Adrenal gland (tissue), 12 donors: ENCODE measurements around the gene ASB18. TPM values are rescaled to one million over a fixed set of nuclear protein-coding genes. Genes with fewer than 3 reads are reported as not detected.

Experiments used
- DNase-seq, 7 donors: peaks; one replicate each; pipeline ENCODE4 v3.0.0-alpha.2; 2019 to 2020
- H3K27ac ChIP-seq, 5 donors: fragments of 200-600 bp; sonication (generic) in 4 of 5; 1 replicate in 3 of 5; 2 replicates in 2 of 5; pipeline versions ENCODE4 v1.5.1 to v1.8.0; 2016 to 2020; ENCODE audit warnings: mild to moderate bottlenecking in 1 of 5
- H3K27me3 ChIP-seq: fragments of 200-600 bp; 2 replicates; pipeline ENCODE4 v1.8.0; 2021
- H3K36me3 ChIP-seq, 2 donors: fragments of 200-600 bp; replicated peaks in 1 of 2; 1 replicate in 1 of 2; 2 replicates in 1 of 2; pipeline versions ENCODE4 v1.5.1 to v1.8.0; 2018 to 2022
- H3K4me1 ChIP-seq, 2 donors: fragments of 200-600 bp; replicated peaks in 1 of 2; 1 replicate in 1 of 2; 2 replicates in 1 of 2; pipeline versions ENCODE4 v1.5.1 to v1.8.0; 2018 to 2021
- H3K4me3 ChIP-seq, 4 donors: fragments of 200-600 bp; sonication (generic) in 3 of 4; one replicate each; pipeline ENCODE4 v1.5.1; 2016 to 2018
- H3K9me3 ChIP-seq, 3 donors: fragments of 200-600 bp; sonication (generic) in 1 of 3; replicated peaks in 1 of 3; 1 replicate in 2 of 3; 2 replicates in 1 of 3; pipeline versions ENCODE4 v1.5.1 to v1.8.0; 2016 to 2021
- POLR2A ChIP-seq, 2 donors: fragments of 450-650 bp; IDR thresholded peaks; one replicate each; pipeline ENCODE4 v1.6.1; 2017; ENCODE audit warnings: antibody characterized with exemption in 2 of 2, mild to moderate bottlenecking in 2 of 2, moderate library complexity in 1 of 2
- WGBS, 4 donors: extraction: QIAGEN DNeasy Blood & Tissue Kit in 2 of 4; methylation state at CpG; one replicate each; pipeline versions ENCODE4 v1.1.5 to v1.1.7; 2013 to 2017; 5-methylcytosine and 5-hydroxymethylcytosine counted together
- intact Hi-C, 2 donors: fragments of 100-400 bp; cut with DNase I; formaldehyde crosslinking; loops; one replicate each; pipeline versions ENCODE4 v1.14.1 to v1.15.0; 2022 to 2023
- polyA plus RNA-seq, 3 donors: library from polyadenylated mRNA; stranded (reverse); fragments of 200-250 nt in 2 of 3; fragments of 350-450 nt in 1 of 3; fragmentation: Illumina TruSeq in 1 of 3; extraction: RNeasy Lipid Tissue Mini Kit (QIAGEN cat#74804) in 1 of 3; gene quantifications; one replicate each; pipeline ENCODE4 v1.2.3, GENCODE V29; 2013 to 2014
- total RNA-seq, 9 donors: library from RNA; depleted of rRNA in 4 of 9; stranded (reverse); fragments of >200 nt in 4 of 9; fragments of 120-200 nt in 1 of 9; fragmentation: NEBNext Ultra II Directional in 1 of 9; extraction: Animal tissue kit (Norgen Biotek cat#: 25700) in 1 of 9; gene quantifications; one replicate each; pipeline versions ENCODE4 v1.1.0 to v1.2.4, GENCODE V29; 2013 to 2023
- TF ChIP-seq, protein P1 (sequence below), 6 experiments: fragments of 450-650 bp in 4 of 6; fragments of 200-600 bp in 2 of 6; sonication (generic) in 1 of 6; IDR thresholded peaks; 1 replicate in 5 of 6; 2 replicates in 1 of 6; pipeline versions ENCODE4 v1.5.1 to v1.8.0; 2016 to 2021; ENCODE audit warnings: antibody characterized with exemption in 6 of 6, mild to moderate bottlenecking in 2 of 6, moderate library complexity in 1 of 6
- donor health status: healthy with polysubstance abuse.
- donor health status: Bipolar disorder and iron deficiency.
- donor health status: DM: yes; HTN: yes; CAD: no.
- donor health status: DM: no; HTN: no; CAD: no.
- donor health status: DM: no; HTN: no; CAD: no.
- donor health status: DM: yes; HTN: yes; CAD: no.

Gene ASB18
- total and polyA plus RNA-seq, 12 donors = not detected

GRCh38 chr2:236175548-236176150, 88.6 kb downstream of the ASB18 start:
- 47 to 54% (median 51%) methylated on average over 4 to 6 of the region's 6 CpGs for WGBS, 4 donors
- no peak for TF ChIP-seq POLR2A (IDR thresholded peaks at IDR 0.05)
- TF ChIP-seq, protein P1, sequence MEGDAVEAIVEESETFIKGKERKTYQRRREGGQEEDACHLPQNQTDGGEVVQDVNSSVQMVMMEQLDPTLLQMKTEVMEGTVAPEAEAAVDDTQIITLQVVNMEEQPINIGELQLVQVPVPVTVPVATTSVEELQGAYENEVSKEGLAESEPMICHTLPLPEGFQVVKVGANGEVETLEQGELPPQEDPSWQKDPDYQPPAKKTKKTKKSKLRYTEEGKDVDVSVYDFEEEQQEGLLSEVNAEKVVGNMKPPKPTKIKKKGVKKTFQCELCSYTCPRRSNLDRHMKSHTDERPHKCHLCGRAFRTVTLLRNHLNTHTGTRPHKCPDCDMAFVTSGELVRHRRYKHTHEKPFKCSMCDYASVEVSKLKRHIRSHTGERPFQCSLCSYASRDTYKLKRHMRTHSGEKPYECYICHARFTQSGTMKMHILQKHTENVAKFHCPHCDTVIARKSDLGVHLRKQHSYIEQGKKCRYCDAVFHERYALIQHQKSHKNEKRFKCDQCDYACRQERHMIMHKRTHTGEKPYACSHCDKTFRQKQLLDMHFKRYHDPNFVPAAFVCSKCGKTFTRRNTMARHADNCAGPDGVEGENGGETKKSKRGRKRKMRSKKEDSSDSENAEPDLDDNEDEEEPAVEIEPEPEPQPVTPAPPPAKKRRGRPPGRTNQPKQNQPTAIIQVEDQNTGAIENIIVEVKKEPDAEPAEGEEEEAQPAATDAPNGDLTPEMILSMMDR (IDR thresholded peaks at IDR 0.05) = no peak
- intact Hi-C loops = loop anchor here in 1 of 2 donors (5.0 kb wide), 1 partner anchor 398 kb away; no protein-coding TSS in a partner anchor
- Histone ChIP-seq H3K4me1 (peaks cover 5 to 17% of the 10 kb centered on the region in 2 donors), H3K9me3 (no peaks in the 10 kb centered on the region), H3K4me3 (no peak overlapping the region), H3K27ac (no peak overlapping the region), H3K27me3 (peaks cover 81% of the 10 kb centered on the region), H3K36me3 (no peaks in the 10 kb centered on the region)
- no peak for DNase-seq

DNA sequence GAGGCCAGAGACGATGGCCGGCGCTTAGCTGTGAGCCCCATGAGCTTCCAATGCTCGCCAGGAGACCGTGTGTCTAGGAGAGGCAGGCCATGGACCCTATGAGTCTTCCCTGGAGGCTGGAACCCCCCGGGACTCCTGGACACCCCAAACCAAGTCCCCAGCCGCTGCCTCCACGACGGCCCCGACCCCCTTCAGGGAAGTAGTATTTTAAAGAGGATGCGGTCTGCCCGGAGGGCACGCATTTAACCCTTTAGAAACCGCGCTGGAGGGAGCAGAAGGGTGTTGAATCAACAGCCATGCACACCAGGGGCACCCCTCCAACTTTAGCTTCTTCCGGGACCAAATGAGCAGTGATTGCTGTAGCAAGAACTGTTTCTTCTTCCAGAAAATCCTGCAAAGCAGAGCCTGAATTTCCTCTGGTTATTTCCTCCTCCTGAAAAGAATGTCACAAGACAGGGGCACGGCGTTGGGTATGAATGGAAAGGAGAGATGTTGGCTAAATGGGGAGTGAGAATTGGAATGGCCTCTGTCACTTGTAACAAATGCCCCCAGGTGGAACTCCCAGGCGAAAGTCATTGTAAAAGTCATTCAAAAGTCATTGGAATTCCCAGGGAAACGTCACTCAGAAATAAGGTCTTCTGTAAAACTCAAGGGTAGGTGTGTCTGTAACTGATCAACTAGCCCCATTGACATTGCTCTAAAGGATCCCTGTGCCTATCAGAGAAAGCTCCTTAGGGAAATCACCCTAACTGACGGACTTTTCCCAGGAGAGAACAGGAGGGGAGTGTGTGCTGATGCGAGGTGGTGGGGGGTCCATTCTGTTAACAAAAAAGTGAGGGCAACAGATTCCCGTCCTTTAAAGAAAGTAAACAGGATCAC, 90.2 kb downstream of the ASB18 start:
- no peaks in the 10 kb centered on the region for H3K36me3 ChIP-seq
- 6 to 16% (median 11%) methylated on average over 8 to 23 of the region's 23 CpGs for WGBS, 4 donors
- no peak overlapping the region for H3K4me3 ChIP-seq
- intact Hi-C loops = no loop called here
- peaks cover 5 to 10% of the 10 kb centered on the region in 2 donors for H3K4me1 ChIP-seq
- TF ChIP-seq POLR2A (IDR thresholded peaks at IDR 0.05) = no peak
- DNase-seq = no peak
- H3K27me3 ChIP-seq = peaks cover 82% of the 10 kb centered on the region
- H3K27ac ChIP-seq = no peak overlapping the region
- no peaks in the 10 kb centered on the region for H3K9me3 ChIP-seq

DNA sequence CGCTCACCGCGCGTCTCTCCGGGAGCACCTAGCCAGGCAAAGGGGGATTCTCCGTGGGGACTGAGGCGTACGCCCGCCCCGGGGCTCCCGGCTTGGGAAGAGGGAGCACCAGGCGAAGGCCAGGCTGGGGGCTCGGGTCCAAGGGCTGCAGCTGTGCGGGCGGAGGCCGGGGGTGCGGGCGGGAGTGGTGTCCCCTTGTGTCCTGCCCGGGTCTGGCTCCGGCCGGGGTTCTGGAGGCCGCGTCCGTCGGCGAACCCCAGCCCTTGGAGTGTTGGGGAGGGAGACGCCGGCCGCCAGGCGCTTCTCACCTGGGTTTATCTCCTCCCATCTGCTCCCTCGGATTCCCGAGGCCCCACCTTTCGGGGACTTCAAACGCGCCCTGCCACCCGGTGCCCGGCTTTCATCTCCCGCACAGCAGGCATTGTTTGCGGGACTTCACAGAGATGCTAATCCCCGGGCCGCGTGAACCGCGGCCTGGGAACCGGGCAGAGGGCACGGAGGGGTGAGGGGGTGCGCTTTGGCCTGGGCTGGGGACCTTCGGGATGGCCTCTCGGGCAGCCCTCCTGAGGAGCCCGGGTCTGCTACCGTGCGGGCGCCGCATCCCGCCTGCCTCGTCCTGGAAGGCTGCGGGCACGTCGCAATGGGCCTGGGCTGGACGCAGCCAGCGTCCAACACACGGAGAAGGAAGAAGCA, 91.0 kb downstream of the ASB18 start:
- no peaks in the 10 kb centered on the region for H3K36me3 ChIP-seq
- H3K4me3 ChIP-seq = no peak overlapping the region
- TF ChIP-seq, protein P1 (IDR thresholded peaks at IDR 0.05) = no peak
- no peak for TF ChIP-seq POLR2A (IDR thresholded peaks at IDR 0.05)
- no peak for DNase-seq
- WGBS, 4 donors = 4 to 5% (median 4%) methylated on average over 4 to 62 of the region's 62 CpGs
- no peak overlapping the region for H3K27ac ChIP-seq
- intact Hi-C loops = no loop called here
- H3K4me1 ChIP-seq = peaks cover 0 to 5% of the 10 kb centered on the region in 2 donors
- H3K9me3 ChIP-seq = no peaks in the 10 kb centered on the region
- H3K27me3 ChIP-seq = peaks cover 82% of the 10 kb centered on the region

GRCh38 chr2:236172255-236173035, 91.8 kb downstream of the ASB18 start:
- 5 to 16% (median 7%) methylated on average over 14 to 46 of the region's 46 CpGs for WGBS, 4 donors

More at GRCh38 chr2:236172255-236173035, 91.8 kb downstream of the ASB18 start:
- Histone ChIP-seq H3K27ac (no peak overlapping the region), H3K4me1 (peaks cover 5 to 7% of the 10 kb centered on the region in 2 donors), H3K27me3 (peaks cover 82% of the 10 kb centered on the region), H3K36me3 (no peaks in the 10 kb centered on the region), H3K4me3 (no peak overlapping the region), H3K9me3 (no peaks in the 10 kb centered on the region)
- intact Hi-C loops = no loop called here
- DNase-seq = no peak
- TF ChIP-seq POLR2A (IDR thresholded peaks at IDR 0.05) = no peak
- TF ChIP-seq, protein P1 (IDR thresholded peaks at IDR 0.05) = no peak
